HG02981 (cell line): Measurements from ENCODE around the gene ATG4D.

ENCODE experiments used
- ATAC-seq: cut with Tn5 transposase; IDR thresholded peaks from one replicate; pipeline ENCODE4 v1.9.1; 2021; ENCODE audit warnings: mild to moderate bottlenecking, moderate library complexity; ENCODE audit not compliant: unreplicated experiment

The ATG4D gene

DNA sequence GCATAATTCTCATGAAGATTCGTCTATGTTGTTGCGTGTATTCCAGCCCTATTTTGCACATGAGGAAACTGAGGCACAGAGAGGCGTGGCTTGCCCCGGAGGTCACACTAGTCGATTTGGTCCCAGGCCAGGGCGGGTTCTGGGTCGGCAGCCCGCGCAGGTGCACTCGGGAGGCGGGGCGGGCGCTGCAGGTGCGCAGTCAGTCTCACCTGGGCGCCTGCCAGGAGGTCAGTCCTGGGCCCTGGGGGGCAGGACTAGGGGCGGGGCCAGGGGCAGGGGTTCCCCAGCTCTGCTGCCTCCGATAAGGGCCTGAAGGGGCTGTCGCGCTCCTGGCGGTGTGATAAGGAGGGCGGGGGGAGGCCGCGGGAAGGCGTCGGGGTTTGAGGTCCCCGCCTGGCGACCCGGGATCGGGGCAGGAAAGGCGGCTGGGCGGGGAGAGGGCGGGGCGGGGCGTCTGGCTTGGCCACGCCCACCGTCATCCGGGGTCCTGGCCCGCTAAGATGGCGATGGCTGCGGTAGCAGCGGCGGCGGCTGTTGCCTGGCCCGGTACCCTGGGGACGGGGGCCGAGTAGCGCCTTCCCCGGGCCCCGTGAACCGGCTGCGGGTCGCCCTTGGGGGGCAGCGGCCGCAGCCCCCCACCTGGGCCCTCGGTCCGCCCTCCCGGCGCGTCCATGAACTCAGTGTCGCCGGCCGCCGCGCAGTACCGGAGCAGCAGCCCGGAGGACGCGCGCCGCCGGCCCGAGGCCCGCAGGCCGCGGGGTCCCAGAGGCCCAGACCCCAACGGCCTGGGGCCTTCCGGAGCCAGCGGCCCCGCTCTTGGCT, at the start of gene ATG4D:
Gene ATG4D, plus strand, starts transcription at position 485 of the 822 bp plus-strand sequence. Its CDS starts 187 bp downstream, at position 672.
- peak; percentile 75 for ATAC-seq

GRCh38 chr19:10497371-10497770, 46.3 kb upstream of the ATG4D start:
- no peak for ATAC-seq

GRCh38 chr19:10499550-10500246, 44.0 kb upstream of the ATG4D start:
- ATAC-seq = no peak

DNA sequence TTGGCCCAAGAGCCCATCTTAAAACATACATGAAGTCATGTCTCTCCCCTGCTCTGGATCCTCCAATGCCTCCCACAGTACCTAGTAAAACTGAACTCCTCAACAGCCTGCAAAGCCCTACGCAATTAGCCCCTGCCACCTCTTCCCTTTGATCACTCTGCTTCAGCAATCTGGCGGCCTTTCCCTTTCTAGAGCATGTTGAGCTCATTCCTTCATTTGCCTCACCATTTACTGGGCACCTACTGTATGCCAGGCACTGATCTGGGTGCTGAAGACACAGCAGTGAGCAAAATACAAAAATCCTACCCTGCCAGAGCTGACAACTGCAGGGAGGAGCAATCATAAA, 43.5 kb upstream of the ATG4D start:
- no peak for ATAC-seq

DNA sequence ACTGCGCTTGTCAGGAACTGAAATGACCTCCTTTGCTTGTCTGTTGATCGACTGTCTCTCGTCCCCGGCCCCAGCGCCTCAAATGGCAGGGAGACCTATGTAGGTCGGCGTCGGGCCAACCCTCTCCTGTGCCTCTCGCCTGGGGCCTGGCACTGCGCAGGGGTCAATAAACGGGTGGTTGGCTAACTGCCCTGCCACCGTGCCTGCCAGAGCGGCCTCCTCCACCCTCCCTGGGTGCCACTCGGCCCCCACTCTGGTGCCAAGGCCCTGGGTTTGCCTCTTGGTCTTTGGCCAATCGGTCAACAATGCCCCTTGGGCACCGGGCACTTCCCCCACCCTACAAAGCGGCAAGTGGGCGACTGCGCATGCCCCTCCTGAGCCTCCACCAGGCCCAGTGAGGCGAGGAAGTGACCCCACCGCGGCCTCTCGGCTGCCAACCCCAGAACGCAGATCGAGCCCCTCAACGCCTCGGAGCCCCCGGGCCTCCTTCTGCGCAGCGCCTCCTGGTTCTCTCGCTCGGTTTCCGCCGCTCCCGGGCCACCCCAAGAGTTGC, 41.7 kb upstream of the ATG4D start:
- peak; percentile 23 for ATAC-seq

GRCh38 chr19:10502524-10503001, 41.1 kb upstream of the ATG4D start:
- ATAC-seq = peak; percentile 72

DNA sequence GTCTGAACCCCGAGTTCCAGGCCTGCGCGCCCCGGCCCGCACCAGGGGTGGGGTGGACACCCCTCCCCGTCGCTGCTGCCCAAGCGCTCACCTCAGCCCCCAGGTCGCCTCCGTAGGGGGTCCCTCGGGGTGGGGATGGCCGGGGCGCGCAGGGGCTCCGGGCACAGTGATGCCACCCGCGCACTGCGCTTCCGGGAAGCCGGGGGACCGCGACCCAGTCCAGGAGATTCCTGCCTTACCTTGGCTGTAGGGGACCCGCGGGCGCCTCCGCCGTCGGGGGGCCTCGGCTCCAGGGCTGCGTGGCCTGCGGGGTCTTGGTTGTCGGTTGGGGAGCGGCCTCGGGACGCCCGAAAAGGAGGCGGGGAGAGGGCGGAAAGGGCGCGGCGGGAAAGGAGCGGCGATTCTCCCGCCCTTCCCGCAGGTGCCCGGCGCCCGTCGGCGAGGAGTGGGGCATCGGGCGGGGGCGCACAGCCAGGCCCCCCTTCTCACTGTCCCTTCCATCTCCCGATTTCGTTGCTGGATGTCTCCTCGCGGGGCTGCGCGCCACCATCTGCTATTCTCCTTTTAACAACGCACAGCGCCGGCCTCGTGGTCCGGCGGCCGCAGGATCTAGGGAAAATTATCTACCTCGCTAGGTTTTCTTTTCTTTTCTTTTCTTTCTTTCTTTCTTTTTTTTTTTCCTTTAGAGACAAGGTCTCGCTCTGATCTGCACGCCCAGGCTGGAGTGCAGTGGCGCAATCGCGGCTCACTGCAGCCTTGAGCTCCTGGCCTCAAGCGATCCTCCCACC, 40.5 kb upstream of the ATG4D start, which contains the start of gene KEAP1:
Gene KEAP1, minus strand, starts transcription at position 355 of the 788 bp plus-strand sequence. CDS start 3,323 bp downstream, outside the sequence.
- ATAC-seq = peak; percentile 23

- ATAC-seq = no peak
Observed at GRCh38 chr19:10505583-10506229, 38.0 kb upstream of the ATG4D start.

DNA sequence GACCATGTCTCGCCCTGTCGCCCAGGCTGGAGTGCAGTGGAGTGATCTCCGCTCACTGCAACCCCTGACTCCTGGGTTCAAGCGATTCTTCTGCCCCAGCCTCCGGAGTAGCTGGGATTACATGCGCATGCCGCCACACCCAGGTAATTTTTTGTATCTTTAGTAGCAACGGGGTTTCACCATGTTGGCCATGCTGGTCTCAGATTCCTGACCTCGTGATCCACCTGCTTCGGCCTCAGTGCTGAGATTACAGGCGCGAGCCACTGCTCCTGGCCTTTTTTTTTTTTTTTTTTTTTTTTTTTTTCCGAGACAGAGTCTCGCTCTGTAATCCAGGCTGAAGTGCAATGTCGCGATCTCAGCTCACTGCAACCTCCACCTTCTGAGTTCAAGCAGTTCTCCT, 35.7 kb upstream of the ATG4D start:
- ATAC-seq = no peak

- no peak for ATAC-seq
Observed at GRCh38 chr19:10508707-10509106, 35.0 kb upstream of the ATG4D start.

DNA sequence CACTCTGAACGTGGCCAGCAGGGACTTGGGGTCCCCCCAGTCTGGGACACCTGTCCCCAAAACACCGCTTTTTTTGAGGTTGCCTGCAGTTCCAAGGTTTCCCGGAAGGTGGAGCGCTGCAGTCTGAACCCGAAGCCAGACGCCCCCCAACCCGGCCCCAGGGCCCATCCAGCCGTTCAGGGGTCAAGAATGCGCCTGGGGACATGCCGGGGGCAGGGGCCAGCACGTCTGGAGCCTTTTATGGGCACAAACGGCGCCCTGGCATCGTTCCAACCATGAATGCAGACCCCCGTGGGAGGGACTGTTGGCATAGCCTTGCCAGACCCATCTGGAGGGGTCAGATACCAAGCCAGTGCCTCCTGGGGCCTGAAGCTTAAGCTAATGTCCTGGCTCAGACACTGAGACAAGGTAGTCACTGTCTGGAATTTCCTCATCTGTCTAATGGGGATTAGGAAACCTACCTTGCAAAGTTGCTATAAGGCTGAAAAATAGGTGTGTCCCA, 33.4 kb upstream of the ATG4D start:
- ATAC-seq = no peak

DNA sequence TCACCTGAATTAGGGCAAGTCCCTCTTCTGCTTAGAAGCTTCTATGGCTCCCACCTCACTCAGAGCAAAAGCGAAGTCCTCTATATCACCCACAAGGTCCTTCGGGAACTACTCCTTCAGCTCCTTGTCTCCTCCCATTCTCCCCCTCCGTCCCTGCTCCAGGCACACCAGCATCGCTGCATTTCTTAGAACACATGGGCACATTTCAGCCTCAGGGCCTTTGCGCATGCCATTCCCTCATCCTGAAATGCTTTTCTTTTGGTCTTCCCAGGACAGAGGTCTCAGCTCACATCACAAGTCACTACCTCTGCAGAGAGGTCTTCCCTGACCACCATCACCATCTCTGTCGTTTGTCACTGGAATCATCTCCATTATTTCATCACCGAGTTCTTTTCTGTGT, 30.5 kb upstream of the ATG4D start:
- no peak for ATAC-seq

- no peak for ATAC-seq
Observed at GRCh38 chr19:10514211-10515145, 29.2 kb upstream of the ATG4D start.

DNA sequence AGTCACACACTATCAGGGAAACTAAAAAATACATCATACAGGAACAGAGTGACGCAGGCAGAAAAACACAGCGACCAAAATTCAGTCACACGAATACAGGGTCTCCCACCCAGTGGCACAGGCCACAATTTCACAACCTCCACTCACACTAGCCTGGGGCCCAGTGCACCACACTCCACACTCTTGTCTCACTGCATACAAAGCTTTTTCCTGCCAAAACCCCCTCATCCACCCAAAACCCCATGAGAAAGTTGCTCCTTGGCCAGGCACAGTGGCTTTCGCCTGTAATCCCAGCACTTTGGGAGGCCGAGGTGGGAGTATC, 27.7 kb upstream of the ATG4D start:
- ATAC-seq = no peak

DNA sequence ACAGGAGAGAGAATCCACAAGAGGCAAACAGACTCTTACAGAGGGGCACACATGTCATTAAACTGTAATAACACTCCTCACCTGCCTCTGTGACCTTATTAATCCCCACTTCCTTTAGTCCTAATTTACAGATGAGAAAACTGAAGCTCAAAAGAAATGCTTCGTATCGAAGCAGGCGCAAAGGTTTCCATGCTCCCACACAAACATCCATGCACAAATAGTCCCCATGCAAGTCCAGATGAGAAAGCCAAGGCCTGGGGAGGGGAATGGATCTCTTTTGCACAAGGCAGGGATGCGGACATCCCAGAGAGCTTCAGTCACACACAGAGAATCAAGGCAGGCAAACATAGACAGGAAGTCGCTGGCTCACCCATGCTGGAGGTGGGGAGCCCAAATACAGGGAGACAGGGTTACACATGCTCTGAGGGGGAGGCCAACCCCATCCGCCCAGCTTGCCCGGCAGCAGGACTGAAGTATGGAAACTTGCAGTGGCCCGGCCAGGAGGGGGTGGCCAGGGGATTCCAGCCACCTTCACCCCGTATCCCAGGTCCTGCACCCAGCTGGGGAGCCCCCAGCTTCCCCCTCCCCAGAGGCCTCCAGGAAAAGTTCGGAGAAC, 26.9 kb upstream of the ATG4D start:
- ATAC-seq = no peak

GRCh38 chr19:10517361-10517759, 26.3 kb upstream of the ATG4D start, which contains the start of gene S1PR5:
S1PR5 (minus strand) TSS chr19:10517447; CDS start chr19:10515011, 2,436 bp downstream.
- no peak for ATAC-seq

- no peak for ATAC-seq
Observed at GRCh38 chr19:10517760-10518443, 25.8 kb upstream of the ATG4D start.
